Activated CD4-positive, alpha-beta T cell treated with anti-CD3 and anti-CD28 coated beads, Interleukin-2, amount 50 U/mL, for 48 hours (primary cell): Measurements from ENCODE around the gene TRMT1.

Experiments used
- DNase-seq, 2 experiments: peaks; one replicate each; pipeline ENCODE4 v3.0.0-alpha.2; 2020

Gene TRMT1

GRCh38 chr19:13089857-13090507, 26.6 kb downstream of the TRMT1 start:
- no peak for DNase-seq

- no peak for DNase-seq
Measured at GRCh38 chr19:13089139-13089856, 27.2 kb downstream of the TRMT1 start.

DNA sequence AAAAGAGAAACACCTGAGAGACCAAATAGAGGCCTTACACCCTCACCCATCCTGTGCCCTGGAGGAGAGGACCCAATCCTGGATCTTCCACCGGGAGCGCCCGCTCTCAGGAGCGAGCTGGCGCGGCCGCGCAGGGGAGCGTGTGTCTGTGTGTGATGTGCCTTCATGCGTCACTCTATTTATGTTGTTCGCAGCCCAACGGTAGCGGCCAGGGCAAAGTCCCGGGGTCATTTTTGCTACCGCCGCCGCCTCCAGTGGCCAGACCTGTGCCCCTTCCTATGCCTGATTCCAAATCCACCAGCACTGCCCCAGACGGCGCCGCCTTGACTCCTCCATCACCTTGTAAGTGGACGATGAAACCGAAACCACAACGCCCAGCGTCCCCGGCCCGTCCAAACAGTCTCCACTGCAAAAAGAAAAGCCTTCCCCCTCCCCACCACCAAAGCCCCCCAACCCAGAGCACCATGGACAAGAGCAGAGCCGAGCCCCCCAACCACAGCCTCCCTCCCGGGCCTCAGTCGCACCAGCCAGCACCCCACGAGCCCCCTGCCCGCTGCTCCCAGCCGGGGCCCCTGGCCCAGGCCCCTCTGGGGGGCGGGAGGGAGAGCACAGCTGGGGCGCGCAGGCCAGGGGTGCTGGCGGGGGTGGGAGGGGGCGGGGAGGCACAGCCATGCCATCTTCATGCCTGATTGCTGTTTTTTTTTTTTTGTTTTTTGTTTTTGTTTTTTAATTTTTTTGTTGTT, 28.6 kb downstream of the TRMT1 start:
- no peak for DNase-seq

DNA sequence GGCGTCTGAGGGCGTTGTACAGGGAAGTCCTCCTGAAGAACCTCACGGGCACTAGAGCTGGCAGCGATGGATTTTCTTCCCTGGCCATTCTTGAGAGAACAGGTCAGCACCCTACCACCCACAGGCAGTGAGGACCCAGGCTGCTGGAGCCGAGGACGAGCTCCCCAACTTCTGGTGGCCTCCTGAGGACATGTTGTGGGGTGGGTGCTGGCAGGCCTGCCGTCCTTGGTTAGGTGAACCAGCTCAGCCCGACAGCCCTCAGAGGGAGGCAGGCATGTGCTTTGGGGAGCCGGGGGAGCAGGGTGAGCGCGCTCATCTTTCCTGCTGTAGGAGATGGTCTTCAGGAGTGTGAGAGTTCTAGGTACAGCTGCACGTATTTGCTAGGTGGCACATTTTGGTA, 29.2 kb downstream of the TRMT1 start:
- no peak for DNase-seq

- DNase-seq: no peak
Measured at GRCh38 chr19:13086341-13086740, 30.2 kb downstream of the TRMT1 start.

GRCh38 chr19:13085666-13086065, 30.9 kb downstream of the TRMT1 start:
- no peak for DNase-seq

- DNase-seq: no peak
Measured at GRCh38 chr19:13083627-13084026, 32.9 kb downstream of the TRMT1 start.

GRCh38 chr19:13083008-13083404, 33.5 kb downstream of the TRMT1 start:
- no peak for DNase-seq

DNA sequence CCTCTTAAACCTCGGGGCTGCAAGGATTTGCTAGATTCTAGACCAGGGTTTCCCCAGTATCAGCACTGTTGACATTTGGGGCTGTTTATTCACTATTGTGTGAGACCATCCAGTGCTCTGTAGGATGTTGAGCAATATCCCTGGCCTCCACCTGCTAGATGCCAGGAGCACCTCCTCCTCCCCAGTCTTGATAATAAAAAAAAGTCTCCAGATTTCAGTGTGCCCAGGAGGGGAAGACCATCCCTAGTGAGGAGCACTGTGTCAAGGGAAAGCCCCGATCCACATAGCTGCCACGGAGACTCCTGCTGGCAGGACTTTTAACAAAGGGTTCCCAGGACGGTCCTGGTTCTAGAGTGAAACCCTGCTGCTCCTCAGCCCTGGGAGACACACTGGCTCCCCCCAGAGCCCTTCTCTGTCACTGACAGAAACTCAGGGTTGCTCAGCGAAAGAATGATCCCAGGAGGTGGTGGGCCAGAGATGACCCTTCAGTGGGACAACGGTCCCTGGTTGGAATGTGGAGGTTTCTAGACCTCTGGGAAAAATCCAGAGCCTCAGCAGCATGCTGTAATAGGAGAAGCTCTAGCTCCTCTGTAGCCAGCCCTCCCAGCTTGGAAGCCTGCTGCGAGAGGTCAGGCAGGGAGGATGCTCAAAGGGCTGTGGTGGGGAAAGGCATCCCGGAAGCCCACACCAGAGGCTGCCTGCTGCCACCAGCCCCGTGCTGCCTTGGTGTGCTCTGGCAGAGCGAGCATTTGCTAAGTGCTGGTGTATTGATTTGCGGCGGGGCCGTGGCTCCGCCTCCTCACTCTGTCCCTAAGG, 34.1 kb downstream of the TRMT1 start:
- no peak for DNase-seq

GRCh38 chr19:13079542-13079986, 37.0 kb downstream of the TRMT1 start:
- DNase-seq: no peak

DNA sequence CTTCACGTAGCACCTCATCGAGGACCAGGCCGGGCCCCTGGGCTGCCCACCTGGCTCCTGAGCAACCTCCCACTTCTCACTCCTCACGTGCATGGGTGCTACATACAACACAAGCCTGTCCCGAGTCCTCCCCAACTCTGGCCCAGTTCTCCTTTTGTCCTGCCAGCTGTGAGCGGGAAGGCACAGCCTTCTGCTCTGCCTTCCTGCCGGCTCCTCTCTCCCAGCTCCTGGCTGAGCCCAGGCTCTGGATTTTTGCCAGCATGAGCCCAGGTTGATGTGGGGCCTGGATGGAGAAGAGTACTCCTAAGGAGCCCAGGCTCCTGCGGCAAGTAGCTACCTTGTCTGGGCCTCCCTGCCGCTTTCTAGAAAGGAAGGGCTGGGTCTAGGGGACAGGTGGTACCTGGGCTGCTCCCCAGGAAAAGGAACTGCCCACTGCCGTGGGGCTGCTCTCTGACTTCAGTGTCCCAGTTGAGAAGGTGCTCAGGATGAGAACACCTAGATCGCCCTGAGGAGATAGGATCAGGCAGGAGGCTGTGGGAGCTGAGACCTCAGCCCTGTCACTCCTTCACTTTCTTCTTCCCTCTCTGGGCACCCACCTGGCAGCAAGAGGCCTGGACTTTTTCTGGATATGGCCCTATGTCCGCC, 37.5 kb downstream of the TRMT1 start:
- no peak for DNase-seq

DNA sequence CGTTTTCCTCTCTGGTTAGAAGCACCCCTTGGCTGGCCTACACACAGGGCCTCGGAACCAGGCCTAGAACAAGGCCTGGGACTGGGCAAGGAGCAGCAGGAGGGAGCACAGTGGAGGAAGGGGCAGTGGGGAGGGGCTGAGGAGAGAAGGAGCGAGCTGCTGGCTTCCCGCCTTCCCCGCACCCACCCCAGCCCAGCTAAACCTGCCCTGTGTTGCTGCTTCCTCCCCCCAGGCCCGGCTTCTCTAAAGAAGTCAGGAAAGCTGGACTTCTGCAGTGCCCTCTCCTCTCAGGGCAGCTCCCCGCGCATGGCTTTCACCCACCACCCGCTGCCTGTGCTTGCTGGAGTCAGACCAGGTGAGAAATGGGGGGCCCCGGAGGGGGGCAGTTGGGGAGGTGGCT, 38.2 kb downstream of the TRMT1 start:
- no peak for DNase-seq

DNA sequence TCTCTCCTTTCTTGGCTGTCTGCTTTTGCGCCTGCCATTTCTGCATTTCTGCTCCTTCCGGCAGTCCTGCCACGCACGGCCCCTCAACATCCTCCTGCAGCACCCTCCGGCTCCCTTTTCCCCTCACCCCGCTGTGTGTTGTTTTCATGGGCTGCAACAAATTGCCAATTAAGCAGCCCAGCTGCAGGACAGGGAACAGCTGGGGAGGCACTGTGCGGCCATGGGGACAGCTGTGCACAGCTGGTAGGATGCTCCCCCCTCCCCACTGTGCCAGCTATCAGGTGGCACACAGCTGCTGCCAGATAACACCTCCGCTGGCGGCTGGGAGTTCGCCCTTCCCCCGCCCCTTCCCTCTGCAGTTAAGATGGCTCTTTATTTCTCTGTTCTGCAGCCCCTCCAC, 39.3 kb downstream of the TRMT1 start:
- DNase-seq: no peak

DNA sequence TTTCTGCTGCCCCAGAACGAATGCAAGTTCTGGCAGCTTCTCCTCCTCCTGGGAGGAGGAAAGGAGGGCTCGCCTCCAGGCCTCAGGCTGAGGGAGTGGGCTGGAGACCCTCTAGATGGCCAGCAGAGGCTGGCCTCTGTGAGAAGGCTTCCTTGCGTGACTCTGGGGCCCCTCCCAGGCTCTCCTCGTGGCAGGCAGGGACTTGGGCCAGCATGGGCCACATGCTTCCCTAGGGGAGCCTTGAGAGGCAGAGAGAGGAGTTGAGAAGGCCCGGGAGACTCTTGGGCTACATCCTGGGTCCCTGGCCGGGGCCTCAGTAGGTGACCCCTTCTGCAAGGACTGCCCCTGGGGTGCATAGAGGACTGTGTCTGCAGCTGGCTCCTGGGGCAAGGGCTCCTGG, 39.8 kb downstream of the TRMT1 start:
- no peak for DNase-seq

DNA sequence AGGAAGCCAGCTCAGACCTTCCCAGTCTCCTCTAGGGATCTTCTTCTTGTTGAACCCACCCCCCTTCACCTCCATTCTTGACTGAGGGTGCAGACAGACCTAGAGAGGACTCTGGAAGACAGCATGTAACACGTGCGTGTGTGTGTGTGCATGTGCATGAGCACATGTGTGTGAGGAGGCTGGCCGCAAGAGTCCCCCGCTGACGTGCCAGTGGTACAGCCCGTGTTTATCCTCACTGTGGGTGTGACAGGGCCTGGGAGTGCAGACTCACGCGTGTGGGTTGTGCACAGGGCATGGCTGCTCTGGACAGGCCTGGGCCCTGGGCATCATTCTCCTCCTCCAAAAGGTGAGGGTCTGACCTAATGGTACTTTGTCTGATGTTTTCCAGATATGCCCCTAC, 40.2 kb downstream of the TRMT1 start:
- no peak for DNase-seq

DNA sequence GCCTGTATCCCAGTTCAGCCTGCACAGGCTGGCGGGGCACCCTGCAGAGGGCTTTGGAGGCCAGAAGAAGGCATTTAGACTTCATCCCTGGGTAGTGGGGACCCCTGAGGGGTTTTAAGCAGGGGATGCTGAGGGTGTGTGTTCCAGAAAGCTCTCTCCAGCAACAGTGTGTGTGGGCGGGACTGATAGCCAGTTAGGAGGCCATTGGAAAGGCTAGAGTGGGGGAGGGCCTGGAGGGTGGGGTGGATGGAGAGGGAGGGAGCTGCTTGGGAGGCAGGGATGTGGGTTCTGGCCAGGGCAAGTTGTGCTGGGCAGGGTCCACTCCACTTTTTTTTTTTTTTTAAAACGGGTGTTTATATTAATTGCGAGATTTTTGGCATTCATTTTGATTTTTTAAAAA, 42.2 kb downstream of the TRMT1 start:
- DNase-seq: no peak

- no peak for DNase-seq
Measured at GRCh38 chr19:13073263-13073662, 43.3 kb downstream of the TRMT1 start.

DNA sequence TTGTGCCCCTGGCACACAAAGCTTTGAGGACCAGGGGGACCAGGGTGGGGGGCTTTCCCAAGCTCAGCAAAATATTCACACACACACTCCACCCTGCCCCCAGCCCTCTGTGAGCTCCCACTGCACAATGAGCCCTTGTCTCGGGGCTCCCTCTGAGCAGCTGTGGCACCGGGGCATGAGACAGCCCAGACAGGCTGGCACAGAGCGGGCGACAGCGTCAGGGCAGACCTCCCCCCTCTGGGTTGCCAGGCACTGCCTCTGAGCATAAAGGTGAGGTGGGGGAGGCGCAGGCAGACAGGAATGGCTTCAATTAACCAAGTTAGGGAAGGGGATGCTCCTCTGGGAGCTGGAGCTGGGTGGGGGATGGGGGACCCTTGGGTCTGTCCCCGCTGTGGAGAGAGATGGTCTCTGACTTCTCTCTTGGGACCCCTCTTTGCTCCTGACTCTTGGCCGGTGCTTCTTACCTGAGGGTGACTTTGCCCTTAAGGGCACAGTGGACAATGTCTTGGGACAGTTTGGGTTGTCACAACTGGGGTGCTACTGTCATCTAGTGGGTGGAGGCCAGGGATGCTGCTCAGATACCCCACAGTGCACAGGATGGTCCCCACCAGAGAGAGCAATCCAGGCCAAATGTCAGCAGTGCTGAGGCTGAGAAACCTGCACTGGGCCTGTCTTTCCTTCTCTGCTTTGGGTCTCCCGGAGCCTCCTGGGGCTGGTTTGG, 44.2 kb downstream of the TRMT1 start:
- DNase-seq: no peak

DNA sequence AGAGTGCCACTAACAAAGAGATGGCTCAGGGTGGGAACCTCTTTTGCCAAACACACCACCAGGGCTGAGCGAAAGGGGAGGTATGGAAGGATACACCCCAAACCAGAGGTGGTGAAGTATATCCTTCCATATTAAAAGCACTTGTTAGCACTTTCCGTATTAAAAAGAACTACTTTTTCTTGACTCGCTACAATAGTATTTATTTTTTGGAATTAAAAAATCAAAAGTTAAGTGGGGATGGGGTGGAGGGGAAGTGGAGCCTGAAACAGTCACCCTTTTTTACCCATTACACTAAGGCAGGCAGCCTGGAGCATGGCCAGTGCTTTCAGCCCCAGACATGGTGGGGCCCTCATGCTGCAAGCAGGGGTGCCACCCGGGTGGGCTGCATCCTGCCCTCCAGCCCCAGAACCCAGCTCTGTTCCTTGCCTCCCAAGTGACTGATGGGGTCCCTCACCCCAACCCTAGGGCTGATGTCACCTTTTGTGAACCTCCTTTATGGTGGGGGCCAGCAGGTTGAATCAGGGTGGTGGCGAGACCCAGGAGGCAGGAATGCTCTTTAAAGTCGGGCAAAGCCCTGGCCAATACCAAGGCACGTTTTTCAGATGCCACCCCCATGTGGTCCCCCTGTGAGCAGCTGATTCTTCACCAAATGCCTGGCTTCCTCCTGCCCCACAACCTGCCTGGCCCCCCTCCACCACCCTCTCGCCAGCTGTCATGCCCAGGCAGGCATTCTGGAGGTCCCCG, 44.9 kb downstream of the TRMT1 start:
- DNase-seq: no peak

- DNase-seq: no peak
Measured at GRCh38 chr19:13070425-13071140, 46.0 kb downstream of the TRMT1 start.
